Muscle of back (tissue), 11 donors: ENCODE data around the gene CUBN. TPM values are rescaled to one million over a fixed set of nuclear protein-coding genes. Genes with fewer than 3 reads are reported as not detected.
A peak's percentile ranks its signal among the peaks of the same experiment; 100 is the strongest.

Experiments
- DNase-seq, 3 donors: peaks; one replicate each; pipeline versions ENCODE4 v3.0.0 to v3.0.0-alpha.2; 2013
- polyA plus RNA-seq, 10 donors: library from polyadenylated mRNA; unstranded; fragments of 120-200 nt; gene quantifications; one replicate each; pipeline ENCODE4 v1.2.1, GENCODE V29; 2013; ENCODE audit not compliant: insufficient read length in 10 of 10

CUBN gene
- polyA plus RNA-seq, 10 donors: 1.7 to 7.2 (median 3.2) TPM

DNA sequence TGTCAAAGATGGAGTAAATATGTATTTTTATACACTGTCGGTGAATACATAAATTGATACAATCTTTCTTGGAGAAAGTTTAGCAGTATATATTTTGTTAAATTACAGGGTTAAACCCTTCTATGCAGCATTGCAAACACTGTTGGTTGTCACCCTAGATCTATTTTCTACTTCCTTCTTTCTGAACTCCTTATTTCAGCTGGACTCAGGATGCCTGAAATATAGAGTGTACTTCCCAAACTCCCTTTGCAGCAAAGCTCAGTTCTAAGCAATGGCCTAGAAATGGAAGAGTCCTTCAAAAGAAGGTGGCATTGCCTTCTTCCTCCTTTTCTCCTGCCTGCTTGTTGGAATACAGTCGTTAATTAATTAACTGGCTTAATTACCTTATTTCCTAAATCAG, 20.6 kb downstream of the CUBN start:
- DNase-seq: no peak

DNA sequence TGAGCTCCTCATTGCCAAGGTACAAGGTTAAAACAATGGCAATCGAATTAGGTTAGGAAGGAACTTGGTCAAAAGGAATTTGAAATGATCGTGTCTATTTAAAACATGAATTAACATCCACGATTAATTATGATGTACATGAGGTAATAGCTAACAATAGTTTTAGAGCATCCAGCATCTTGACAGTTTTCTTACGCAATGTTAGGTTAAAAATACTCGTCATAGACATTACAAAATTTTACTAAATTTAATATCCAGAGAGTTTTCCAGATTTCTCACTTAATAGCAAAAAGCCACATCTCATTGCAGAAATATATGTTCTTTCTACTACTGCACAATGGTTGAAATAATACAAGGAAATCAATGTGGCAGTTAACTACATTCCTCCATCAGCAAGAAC, 22.6 kb downstream of the CUBN start:
- no peak for DNase-seq

DNA sequence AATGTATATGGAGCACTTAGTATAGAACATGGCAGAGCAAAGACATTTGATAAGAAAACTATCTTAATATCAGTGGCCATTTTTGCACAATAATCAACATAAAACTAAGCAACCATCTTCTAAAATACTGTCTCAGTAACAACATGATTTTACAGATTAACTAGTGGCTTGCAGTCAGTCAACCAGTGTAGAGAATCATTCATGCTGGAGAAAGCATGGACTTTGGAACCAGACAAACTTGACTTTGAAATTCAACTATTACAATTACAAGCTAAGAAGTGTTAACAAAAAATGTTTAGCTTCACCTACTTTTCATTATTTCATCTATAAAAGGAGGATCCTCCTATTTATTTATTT, 27.7 kb downstream of the CUBN start:
- no peak for DNase-seq

DNA sequence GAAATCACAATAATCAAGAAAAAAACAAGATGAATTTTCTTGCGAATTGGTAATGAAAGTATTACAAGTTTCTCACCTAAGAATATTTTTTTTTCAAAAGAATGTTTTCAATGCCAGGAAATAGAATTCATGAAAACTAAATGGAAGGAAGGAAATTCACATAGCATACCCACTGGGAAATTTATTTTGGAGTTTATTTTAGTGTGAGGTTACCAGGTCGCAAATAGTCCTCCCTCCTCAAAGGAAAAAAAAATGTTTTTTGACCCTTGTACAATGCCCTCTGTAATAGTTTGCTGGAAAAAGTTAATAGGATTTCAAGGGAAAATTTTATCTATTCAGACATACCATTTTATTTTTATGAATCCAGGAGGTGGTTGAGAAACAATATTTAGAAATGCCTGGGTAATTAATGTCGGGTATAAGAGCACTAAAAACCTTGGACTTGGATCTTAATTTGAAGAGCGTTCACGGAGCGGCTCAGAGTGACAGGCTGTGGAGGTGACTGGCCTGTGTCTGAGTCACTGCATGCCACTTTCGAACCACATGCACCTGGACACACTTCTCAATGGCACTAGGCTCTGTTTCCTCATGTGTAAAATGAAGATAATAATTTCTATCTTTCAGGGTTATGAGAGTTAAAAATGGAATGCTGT, 28.2 kb downstream of the CUBN start:
- DNase-seq: no peak

DNA sequence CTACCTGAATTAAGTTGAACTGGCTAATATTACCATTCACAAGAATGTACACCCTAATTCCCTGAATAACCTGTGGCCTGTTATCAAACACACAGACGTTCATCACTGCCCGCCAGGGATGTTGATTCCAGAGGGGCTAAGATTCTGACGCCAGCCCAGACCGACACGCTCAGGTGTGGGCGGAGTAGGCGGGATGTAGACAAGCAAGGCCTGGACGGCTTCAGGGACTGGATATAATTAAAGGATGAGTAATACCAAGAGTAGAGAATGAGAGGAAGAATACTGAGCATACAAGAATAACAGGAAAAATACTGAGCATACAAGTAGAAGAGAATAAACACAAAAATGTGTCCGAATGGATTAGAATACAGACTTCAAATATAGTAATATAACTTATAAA, 29.0 kb downstream of the CUBN start:
- no peak for DNase-seq

DNA sequence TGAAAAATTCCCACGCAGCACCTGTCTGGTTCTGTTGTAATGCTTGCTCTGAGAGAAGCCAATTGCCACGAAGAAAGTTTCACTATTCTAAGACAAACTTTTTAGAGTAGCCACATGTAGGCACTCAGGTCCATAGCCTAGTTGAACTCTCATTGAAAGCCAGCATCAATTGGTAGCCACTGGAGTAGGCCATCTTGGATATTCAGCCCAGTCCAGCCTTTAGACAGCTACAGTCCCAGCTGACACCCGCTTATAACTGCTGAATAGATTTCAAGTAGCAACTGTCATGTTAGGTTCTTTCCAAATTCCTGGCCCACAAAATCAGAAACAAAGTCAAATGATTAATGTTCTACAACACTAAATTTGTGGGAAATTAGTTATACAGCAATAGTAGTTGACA, 31.6 kb downstream of the CUBN start:
- DNase-seq: no peak

DNA sequence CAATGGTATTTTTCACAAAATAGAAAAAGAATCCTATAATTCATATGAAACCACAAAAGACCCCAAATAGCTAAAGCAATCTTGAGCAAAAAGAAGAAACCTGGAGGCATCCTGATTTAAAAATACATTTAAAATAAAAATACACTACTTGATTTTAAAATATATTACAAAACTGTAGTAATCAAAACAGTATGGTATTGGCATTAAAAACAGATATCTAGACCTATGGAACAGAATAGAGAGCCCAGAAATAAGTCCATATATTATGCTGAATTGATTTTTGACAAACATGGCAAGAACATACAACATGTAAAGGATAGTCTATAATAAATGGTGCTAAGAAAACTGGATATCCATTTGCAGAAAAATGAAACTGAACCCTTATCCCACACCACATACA, 34.8 kb downstream of the CUBN start:
- DNase-seq: no peak

DNA sequence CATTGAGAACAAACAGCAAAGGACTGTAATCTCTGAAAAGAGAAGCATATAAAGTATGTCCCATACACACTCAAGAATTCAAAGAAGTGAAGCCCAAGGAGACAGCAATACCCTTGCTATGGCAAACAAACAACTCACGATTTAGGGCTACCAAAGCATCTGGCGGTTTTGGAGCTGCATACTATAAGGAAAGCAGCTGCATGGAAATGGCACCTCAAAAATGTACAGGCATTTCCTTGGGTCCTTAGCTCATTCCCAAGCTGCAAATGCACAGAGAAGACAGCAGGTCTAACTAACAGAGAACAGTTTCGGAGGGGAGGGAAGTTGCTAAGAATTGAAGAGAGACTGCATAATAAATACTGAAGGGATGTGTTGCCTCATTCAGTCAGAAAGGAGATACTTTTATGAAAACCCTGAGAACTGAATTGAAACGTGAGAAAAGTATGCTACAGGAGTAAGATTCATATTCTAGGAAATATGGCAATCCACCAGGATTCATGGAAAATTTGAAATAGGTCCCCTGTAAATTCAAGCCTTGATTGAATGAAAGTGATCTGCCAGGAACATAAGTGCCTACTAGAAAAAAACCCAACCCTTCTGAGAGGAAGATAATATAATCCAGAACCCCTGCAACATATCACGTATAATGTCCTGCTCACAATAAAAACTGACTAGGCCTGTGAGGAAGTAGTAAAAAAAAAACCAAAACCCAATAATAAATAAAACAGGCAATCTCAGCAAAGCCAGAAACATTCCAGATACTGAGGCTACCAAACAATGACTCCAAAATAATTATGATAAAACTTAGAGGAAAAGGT, 36.4 kb downstream of the CUBN start:
- DNase-seq: peak in 1 of 3 donors; percentile 18

DNA sequence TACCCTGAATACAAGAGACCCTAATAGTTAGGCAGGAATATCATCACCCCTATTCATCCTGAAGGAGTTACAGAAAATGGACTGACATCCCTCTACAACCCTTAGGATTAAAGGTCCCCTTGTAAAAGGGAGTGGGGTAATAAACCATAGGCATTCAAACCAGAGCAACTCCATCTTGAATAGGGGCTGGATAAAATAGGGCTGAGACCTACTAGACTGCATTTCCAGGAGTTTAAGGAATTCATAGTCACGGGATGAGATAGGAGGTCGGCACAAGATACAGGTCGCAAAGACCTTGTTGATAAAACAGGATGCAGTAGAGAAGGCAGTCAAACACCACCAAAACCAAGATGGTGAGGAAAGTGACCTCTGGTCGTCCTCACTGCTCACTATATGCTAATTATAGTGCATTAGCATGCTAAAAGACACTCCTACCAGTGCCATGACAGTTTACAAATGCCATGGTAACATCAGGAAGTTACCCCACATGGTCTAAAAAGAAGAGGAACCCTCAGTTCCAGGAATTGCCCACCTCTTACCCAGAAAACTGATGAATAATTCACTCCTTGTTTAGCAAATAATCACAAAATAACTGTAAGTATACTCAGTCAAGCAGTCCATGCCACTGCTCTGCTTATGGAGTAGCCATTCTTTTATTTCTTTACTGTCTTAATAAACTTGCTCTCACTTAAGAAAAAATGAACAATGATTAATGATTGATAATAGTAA, 37.2 kb downstream of the CUBN start:
- DNase-seq: no peak

DNA sequence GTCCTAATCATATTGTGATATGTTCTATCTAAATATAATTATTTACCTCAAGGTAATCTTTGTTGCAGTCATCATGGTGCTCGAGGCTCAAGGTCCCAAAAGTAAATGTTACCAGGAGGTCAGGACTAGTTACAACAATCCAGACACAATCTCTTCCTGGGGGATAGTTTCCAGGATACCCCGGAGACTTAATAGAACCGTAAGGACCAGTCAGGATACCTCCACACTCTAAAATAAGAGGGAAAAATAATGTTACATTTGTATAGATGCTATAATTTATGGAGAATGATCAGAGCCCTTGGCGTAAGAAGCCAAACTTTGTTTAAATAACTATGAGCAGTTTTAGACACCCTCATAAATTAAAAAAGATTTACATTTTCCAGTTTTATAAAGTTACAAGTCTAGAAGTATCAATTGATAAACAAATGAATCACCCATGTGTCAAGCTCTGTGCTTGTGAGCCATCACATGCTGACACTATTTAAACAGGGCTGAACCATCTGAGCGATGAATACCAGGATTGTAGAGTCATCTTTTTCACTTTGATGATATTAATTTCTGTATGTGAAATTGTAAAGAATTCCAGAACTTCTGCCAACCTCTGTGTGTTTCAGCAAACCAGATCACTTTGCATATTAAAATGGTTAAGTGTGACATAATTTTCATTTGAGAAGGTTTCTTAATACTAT, 41.3 kb downstream of the CUBN start:
- peak in 2 of 3 donors; percentile 4 to 65 for DNase-seq

DNA sequence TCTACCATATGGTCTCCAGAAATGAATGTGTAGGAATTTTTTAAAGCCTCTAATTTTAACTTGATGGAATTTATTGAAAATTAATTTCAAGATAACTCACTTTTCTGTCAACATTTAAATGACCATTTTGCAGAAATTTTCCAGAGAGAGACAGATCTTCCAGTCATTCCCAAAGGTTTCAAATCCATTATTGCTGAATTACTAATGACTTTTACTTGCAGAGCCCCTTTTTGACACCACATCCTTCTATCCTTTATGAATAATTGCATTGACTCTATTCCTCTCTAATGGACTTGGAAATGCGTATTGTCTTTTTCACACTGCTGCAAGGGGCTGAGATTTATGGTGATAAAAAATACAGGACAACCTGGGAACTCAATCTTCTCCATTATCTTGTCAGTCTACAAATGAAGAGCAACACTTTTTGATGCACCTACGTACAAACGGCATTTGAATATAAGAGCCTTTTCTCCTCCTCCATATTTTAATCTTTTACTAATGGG, 42.7 kb downstream of the CUBN start:
- no peak for DNase-seq

DNA sequence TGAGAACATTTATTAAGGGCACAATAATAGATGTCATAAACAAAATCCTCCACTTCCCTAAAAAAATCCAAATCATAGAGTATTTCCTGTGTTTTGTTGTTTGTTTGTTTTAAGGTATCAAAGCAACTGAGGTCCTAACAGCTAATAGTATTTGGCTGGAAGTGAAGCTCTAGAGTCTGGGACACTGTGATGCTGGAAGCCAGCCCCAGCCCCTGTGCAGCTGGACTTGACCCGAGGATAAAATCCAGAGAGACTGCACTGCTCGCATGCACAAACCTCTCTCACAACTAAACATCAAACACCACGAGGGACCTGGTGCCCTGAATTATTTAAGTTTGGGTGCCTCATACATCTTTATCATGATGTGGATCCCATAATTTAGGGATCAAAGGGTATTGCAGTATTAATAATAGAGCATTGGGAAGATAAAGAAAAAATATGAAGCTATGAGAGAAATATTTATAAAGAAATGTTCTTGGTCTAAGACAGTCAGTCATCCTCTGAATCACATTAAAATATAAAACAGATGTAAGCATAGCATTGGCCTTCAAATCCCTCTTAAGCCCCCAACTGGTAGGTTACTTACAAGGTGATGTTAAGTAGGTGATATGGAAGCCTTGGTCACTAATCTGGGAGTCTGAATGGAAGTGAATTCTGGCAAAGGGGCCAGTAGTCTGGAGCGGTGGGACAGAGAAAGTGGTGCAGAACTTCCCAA, 44.4 kb downstream of the CUBN start:
- peak; percentile 41 to 90 (median 76) for DNase-seq

DNA sequence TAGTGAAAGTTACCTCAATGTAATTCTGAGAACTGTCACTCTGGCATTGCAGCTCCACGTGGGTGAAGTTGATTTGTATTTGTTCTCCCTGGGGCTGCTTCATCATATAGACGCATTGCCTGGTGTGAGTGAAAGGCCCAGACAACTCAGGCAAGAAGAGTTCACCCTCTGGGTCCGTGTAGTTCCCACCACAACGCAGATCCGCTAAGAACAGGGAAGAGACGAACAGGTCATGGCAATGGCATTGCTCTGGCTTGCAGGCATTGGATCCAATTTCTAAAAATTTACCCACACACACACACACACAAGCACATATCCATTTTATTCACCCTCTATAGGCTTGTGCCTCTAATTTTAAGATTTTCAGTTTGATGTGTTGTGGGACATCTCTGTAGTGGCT, 45.4 kb downstream of the CUBN start:
- DNase-seq: no peak

DNA sequence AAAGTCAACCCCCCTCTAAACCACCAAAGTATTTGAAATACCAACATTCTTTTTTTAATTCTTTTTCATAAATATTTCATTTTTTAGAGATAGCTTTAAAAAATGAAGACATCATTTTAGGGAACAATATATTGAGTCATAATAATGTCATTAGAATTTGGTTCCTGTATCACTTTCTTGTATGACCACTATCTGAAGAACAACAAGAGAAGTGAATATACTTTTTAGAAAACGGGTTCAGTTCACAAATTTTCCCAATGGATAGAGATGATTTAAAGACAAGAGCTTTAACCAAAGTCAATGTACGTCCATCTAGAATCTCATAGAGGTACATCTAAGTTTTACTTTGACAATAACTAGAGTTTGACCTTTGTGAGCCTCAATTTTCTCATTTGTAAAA, 48.2 kb downstream of the CUBN start:
- DNase-seq: no peak

DNA sequence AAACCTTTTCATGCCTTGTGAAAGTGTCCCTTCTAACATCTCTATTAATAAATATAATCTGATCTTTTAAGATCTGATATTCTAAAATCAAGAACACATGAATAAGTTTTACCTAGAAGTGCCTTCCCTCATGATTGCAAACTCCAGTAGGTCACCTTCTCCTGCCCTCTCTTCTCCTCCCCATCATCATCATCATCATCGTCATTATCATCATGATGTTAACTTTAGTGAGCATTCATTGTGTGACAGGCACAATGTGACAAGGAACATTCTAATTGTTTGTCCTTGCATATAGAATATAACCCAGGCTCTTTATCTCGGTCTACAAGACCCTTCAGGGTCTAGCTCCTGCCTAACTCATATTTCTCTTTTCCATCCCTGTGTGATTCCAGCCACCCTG, 51.7 kb downstream of the CUBN start:
- no peak for DNase-seq

DNA sequence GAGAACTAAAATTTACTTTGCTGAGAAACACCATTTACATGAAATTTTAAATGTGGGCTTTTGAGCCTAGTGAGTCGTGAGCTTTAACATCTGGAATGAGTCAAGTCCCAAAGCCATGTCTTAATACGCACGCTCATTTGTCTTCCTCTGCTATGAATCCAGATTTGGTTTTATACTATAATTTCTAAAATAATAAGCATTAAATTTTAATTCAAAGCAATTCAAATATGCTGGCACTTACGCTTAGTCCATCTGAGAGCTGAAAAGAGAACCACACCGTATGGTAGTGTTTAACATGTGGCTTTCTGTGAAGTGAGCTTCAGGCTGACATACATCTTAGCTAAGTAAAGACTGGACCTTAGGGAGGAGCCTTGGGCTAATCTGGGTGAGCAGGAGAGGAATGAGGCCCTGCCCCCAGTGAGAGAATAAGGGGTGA, 52.2 kb downstream of the CUBN start:
- peak in 2 of 3 donors; percentile 45 to 86 for DNase-seq

DNA sequence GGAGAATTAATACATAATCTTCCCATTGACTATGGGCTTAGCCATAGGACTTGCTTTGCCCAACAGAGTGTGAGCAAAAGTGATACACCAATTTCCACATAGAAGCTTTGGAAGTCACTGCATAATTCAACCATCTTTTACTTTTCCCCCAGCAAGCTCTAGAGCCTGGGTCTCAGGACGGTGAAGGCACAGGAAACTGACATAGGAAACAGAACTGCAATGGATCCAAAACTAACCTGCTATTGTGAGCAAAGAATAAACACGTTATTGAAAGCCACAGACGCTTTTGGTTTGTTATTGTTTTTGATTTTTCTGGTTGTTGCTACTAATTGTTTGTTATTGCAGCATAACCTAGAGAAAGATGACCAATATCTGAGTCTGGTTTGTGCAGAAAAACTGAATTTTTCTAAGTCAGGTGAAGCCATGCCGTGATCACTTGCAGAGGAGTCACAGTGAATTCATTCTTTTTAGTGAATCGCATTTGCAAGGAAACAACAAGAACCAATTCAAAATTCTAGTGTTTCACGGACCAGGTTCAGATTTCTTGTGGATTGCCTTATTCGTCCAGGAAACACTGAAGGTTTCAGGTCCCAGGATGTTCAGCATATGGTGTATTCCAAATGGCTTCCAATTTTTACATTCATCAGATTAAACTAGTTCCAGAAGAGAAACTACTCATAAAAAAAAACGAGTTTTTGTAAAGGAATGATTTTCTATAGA, 52.8 kb downstream of the CUBN start:
- DNase-seq: peak in 2 of 3 donors; percentile 48 to 83

DNA sequence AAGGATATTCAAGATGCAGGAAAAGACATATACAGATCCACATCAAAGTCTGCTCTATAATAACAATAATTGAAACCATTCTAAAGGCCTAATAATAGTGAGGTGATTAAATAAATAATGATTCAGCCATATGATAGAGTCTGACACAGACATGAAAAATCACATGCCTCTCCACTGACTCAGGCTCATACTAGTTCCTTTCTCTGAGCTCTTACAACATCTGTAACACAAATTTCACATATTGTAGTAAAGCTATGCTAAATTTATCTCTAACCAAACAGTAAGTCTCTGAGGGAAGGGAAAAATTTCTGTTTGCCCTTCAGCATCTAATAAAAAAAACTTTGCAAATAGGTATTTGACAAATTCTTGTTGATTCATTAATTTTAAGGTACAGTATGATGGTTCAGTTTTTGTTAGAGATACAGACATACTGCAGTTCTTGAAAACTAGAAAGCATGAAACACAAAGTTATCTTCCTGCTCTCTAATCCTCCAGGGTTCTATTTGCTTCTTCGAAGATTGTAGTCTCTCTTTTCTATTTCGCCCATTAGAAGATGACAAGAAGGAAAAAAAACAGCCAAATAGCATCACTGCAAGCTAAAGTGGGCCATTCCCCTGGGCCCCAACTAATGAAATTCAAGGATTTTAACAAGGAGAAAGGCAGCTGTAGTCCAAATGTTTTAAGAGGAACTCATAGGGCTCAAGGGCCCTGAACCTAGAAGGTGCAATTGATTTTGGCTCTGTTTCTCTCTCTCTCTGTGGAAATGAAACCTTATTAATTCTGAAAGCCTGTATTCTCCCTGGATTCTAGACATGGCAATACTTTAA, 53.9 kb downstream of the CUBN start:
- peak in 2 of 3 donors; percentile 78 to 90 for DNase-seq

DNA sequence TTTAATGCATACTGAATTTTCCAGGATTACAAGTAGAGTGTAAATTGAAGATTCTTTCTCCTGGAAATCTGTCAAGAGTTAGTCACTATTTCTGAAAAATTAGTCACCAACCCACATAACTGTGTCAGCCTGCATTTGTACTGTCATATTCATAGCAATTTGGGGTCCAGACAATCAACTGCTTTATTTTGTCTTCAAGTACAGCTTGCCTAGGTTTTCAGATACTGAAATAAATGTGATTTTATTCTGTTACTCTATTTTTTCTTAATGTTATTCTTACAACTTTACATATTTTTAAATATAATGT, 55.1 kb downstream of the CUBN start:
- DNase-seq: peak in 1 of 3 donors; percentile 57
